ENCODE data around the gene CYP27A1.

- TF ChIP-seq CTCF (IDR thresholded peaks at IDR 0.05 in 8 of 11, conservative IDR thresholded peaks at IDR 0.05 in 3 of 11) (no peak), POLR2A (IDR thresholded peaks at IDR 0.05) (no peak), POLR2AphosphoS5 (IDR thresholded peaks at IDR 0.05) (no peak)
These were observed 4.5 kb upstream of the CYP27A1 start for GRCh38 chr2:218777276-218777990.
